H9 (cell line): ENCODE data around the gene ASAP3. TPM values are rescaled to one million over a fixed set of nuclear protein-coding genes. Genes with fewer than 3 reads are reported as not detected.

Source experiments
- DNase-seq: peaks from one replicate; pipeline ENCODE4 v3.0.0-alpha.2; 2017
- H2AFZ ChIP-seq: one replicate; pipeline ENCODE4 v1.6.1; 2013; ENCODE audit warnings: mild to moderate bottlenecking, low read length, control low read depth, moderate library complexity
- H2AK5ac ChIP-seq: 2 replicates; pipeline ENCODE4 v1.6.1; 2013; ENCODE audit warnings: low read length, control low read depth, mixed read lengths; ENCODE audit not compliant: insufficient read length
- H2BK120ac ChIP-seq: one replicate; pipeline ENCODE4 v1.6.1; 2013; ENCODE audit warnings: low read depth, mild to moderate bottlenecking, low read length, control low read depth, inconsistent platforms; ENCODE audit not compliant: poor library complexity, severe bottlenecking
- H2BK12ac ChIP-seq: 2 replicates; pipeline ENCODE4 v1.6.1; 2013; ENCODE audit warnings: low read length, control low read depth, mixed read lengths, low read depth; ENCODE audit not compliant: insufficient read length
- H2BK15ac ChIP-seq: 2 replicates; pipeline ENCODE4 v1.6.1; 2013; ENCODE audit warnings: low read depth, low read length, control low read depth
- H2BK20ac ChIP-seq: one replicate; pipeline ENCODE4 v1.6.1; 2013; ENCODE audit warnings: low read depth, mild to moderate bottlenecking, low read length, control low read depth, inconsistent platforms; ENCODE audit not compliant: poor library complexity, severe bottlenecking
- H2BK5ac ChIP-seq: 2 replicates; pipeline ENCODE4 v1.6.1; 2013; ENCODE audit warnings: low read length, control low read depth, mixed read lengths; ENCODE audit not compliant: insufficient read length
- H3K14ac ChIP-seq: 2 replicates; pipeline ENCODE4 v1.6.1; 2013; ENCODE audit warnings: low read length, control low read depth; ENCODE audit not compliant: insufficient read depth
- H3K18ac ChIP-seq: 2 replicates; pipeline ENCODE4 v1.6.1; 2013; ENCODE audit warnings: low read depth, mild to moderate bottlenecking, mixed read lengths, low read length, control low read depth; ENCODE audit not compliant: insufficient read length
- H3K23ac ChIP-seq: 2 replicates; pipeline ENCODE4 v1.6.1; 2013; ENCODE audit warnings: low read length, control low read depth, mixed read lengths, low read depth; ENCODE audit not compliant: insufficient read length
- H3K23me2 ChIP-seq: 2 replicates; pipeline ENCODE4 v1.6.1; 2013; ENCODE audit warnings: low read depth, mild to moderate bottlenecking, mixed read lengths, low read length, control low read depth; ENCODE audit not compliant: insufficient read length, poor library complexity, severe bottlenecking
- H3K27ac ChIP-seq: 2 replicates; pipeline ENCODE4 v1.5.1; 2013; ENCODE audit warnings: low read length, control low read depth, mixed read lengths, low read depth; ENCODE audit not compliant: insufficient read length
- H3K27me3 ChIP-seq: 2 replicates; pipeline ENCODE4 v1.6.1; 2013; ENCODE audit warnings: low read length, control low read depth, inconsistent platforms; ENCODE audit not compliant: insufficient read depth
- H3K4ac ChIP-seq: 2 replicates; pipeline ENCODE4 v1.6.1; 2013; ENCODE audit warnings: low read depth, mild to moderate bottlenecking, control low read depth, inconsistent platforms, low read length, moderate library complexity
- H3K4me1 ChIP-seq: 2 replicates; pipeline ENCODE4 v1.6.1; 2013; ENCODE audit warnings: low read length, control low read depth, inconsistent platforms; ENCODE audit not compliant: insufficient read depth
- H3K4me2 ChIP-seq: 2 replicates; pipeline ENCODE4 v1.6.1; 2013; ENCODE audit warnings: low read length, control low read depth, mixed read lengths; ENCODE audit not compliant: insufficient read length, insufficient read depth
- H3K56ac ChIP-seq: 2 replicates; pipeline ENCODE4 v1.6.1; 2013; ENCODE audit warnings: low read depth, mild to moderate bottlenecking, mixed read lengths, low read length, control low read depth; ENCODE audit not compliant: insufficient read length
- H3K79me1 ChIP-seq: 2 replicates; pipeline ENCODE4 v1.6.1; 2013; ENCODE audit warnings: low read depth, mild to moderate bottlenecking, moderate library complexity, low read length, control low read depth, inconsistent platforms; ENCODE audit not compliant: insufficient read depth, poor library complexity, severe bottlenecking
- H3K79me2 ChIP-seq: 2 replicates; pipeline ENCODE4 v1.6.1; 2013; ENCODE audit warnings: low read length, control low read depth, inconsistent platforms; ENCODE audit not compliant: insufficient read depth
- H3K9ac ChIP-seq: 2 replicates; pipeline ENCODE4 v1.6.1; 2013; ENCODE audit warnings: low read length, control low read depth, mixed read lengths; ENCODE audit not compliant: insufficient read length; ENCODE audit errors: extremely low read depth
- H3K9me3 ChIP-seq: one replicate; pipeline ENCODE4 v1.6.1; 2013; ENCODE audit warnings: low read depth, low read length, inconsistent platforms; ENCODE audit not compliant: control insufficient read depth
- H3T11ph ChIP-seq: one replicate; pipeline ENCODE4 v1.6.1; 2013; ENCODE audit warnings: mild to moderate bottlenecking, low read length, control low read depth, inconsistent platforms
- H4K20me1 ChIP-seq: one replicate; pipeline ENCODE4 v1.6.1; 2013; ENCODE audit not compliant: control insufficient read depth, insufficient read length, insufficient read depth
- H4K5ac ChIP-seq: 2 replicates; pipeline ENCODE4 v1.6.1; 2013; ENCODE audit warnings: low read depth, mild to moderate bottlenecking, mixed read lengths, low read length, control low read depth; ENCODE audit not compliant: insufficient read length
- H4K8ac ChIP-seq: replicated peaks from 2 replicates; pipeline ENCODE4 v1.6.1; 2013; ENCODE audit warnings: low read length, control low read depth, mixed read lengths, low read depth; ENCODE audit not compliant: insufficient read length
- H4K91ac ChIP-seq: 2 replicates; pipeline ENCODE4 v1.6.1; 2013; ENCODE audit warnings: low read depth, mild to moderate bottlenecking, moderate library complexity, mixed read lengths, low read length, control low read depth; ENCODE audit not compliant: insufficient read length
- H3K27ac Mint-ChIP-seq, 3 experiments: 2 replicates in 2 of 3; 3 replicates in 1 of 3; pipeline ENCODE4 v1.8.0; 2020 to 2021; ENCODE audit warnings: mixed read lengths in 3 of 3, mild to moderate bottlenecking in 1 of 3, moderate library complexity in 1 of 3
- H3K27me3 Mint-ChIP-seq: 2 replicates; pipeline ENCODE4 v1.8.0; 2021; ENCODE audit warnings: low read depth, mild to moderate bottlenecking, moderate library complexity, mixed read lengths
- H3K36me3 Mint-ChIP-seq, 3 experiments: 2 replicates in 2 of 3; 3 replicates in 1 of 3; pipeline ENCODE4 v1.8.0; 2020 to 2021; ENCODE audit warnings: low read depth in 3 of 3, mixed read lengths in 3 of 3; ENCODE audit not compliant: insufficient read depth in 1 of 3
- H3K4me1 Mint-ChIP-seq, 2 experiments: 2 replicates each; pipeline ENCODE4 v1.8.0; 2020; ENCODE audit warnings: mixed read lengths in 2 of 2
- H3K4me3 Mint-ChIP-seq, 2 experiments: 2 replicates in 1 of 2; 3 replicates in 1 of 2; pipeline ENCODE4 v1.8.0; 2020 to 2021; ENCODE audit warnings: mild to moderate bottlenecking in 2 of 2, mixed read lengths in 2 of 2, moderate library complexity in 1 of 2
- H3K9me3 Mint-ChIP-seq, 2 experiments: 2 replicates in 1 of 2; 3 replicates in 1 of 2; pipeline ENCODE4 v1.8.0; 2020; ENCODE audit warnings: mild to moderate bottlenecking in 2 of 2, mixed read lengths in 2 of 2, moderate library complexity in 1 of 2
- CTCF ChIP-seq: fragments of 200-600 bp; sonication (generic); conservative IDR thresholded peaks from 3 replicates; pipeline ENCODE4 v1.8.0; 2021; ENCODE audit warnings: antibody characterized with exemption, mild to moderate bottlenecking
- WGBS: extraction: QIAGEN DNeasy Blood & Tissue Kit; methylation state at CpG from one replicate; pipeline ENCODE4 v1.1.7; 2013; ENCODE audit warnings: missing lambda C conversion rate, low lambda C conversion rate, mixed read lengths; ENCODE audit not compliant: insufficient read length; ENCODE audit errors: extremely low coverage; 5-methylcytosine and 5-hydroxymethylcytosine counted together
- total RNA-seq: library from RNA; stranded (reverse); gene quantifications from 2 replicates; pipeline ENCODE4 v1.2.1, GENCODE V29; 2021

ASAP3 gene
- total RNA-seq, 1 experiment from 2014 or later = 26.7 TPM

GRCh38 chr1:23451441-23451840, 32.5 kb downstream of the ASAP3 start:
- Histone ChIP-seq H2AK5ac (no peak overlapping the region), H2BK15ac (no peak overlapping the region), H3K79me2 (no peaks in the 10 kb centered on the region), H4K20me1 (no peaks in the 10 kb centered on the region), H3K27me3 (no peaks in the 10 kb centered on the region), H3K9me3 (no peaks in the 10 kb centered on the region), H3K79me1 (no peaks in the 10 kb centered on the region), H3K4me1 (no peaks in the 10 kb centered on the region), H4K8ac (no peak overlapping the region), H2BK12ac (no peak overlapping the region), H3K18ac (no peak overlapping the region), H4K91ac (no peak overlapping the region), H4K5ac (no peak overlapping the region), H2BK120ac (no peak overlapping the region), H3K56ac (no peak overlapping the region), H3K14ac (no peak overlapping the region), H3K9ac (no peak overlapping the region), H2BK5ac (no peak overlapping the region), H2AFZ (no peak overlapping the region), H3K4ac (no peak overlapping the region), H3K27ac (no peak overlapping the region), H3K23me2 (no peaks in the 10 kb centered on the region), H3K4me2 (no peak overlapping the region), H2BK20ac (no peak overlapping the region), H3K23ac (no peak overlapping the region), H3T11ph (no peak overlapping the region)
- DNase-seq = no peak
- no peak overlapping the region for H3K4me3 Mint-ChIP-seq
- no peak for TF ChIP-seq CTCF
- no CpG with 5 or more reads among the region's 1 CpG for WGBS
- H3K36me3 Mint-ChIP-seq = peaks cover 1 to 26% (median 3%) of the 10 kb centered on the region in 3 experiments; a peak in 5 of 7 replicates
- no peaks in the 10 kb centered on the region for H3K27me3 Mint-ChIP-seq
- no peaks in the 10 kb centered on the region for H3K4me1 Mint-ChIP-seq
- no peaks in the 10 kb centered on the region for H3K9me3 Mint-ChIP-seq
- no peak overlapping the region for H3K27ac Mint-ChIP-seq
